ENCODE data around the gene CTU2.

CTU2 gene

GRCh38 chr16:88748364-88748763 lies 42.1 kb downstream of the CTU2 start:
- Mint-ChIP-seq H3K4me3 (no peak overlapping the region), H3K9me3 (no peaks in the 10 kb centered on the region), H3K36me3 (ENCODE audit: low read depth) (no peaks in the 10 kb centered on the region), H3K4me1 (peaks cover 4% of the 10 kb centered on the region), H3K27ac (no peak overlapping the region), H3K27me3 (ENCODE audit: low read depth, poor library complexity) (peaks cover 4% of the 10 kb centered on the region)
- no peak for TF ChIP-seq CTCF (IDR thresholded peaks at IDR 0.05)
- DNase-seq: no peak

DNA sequence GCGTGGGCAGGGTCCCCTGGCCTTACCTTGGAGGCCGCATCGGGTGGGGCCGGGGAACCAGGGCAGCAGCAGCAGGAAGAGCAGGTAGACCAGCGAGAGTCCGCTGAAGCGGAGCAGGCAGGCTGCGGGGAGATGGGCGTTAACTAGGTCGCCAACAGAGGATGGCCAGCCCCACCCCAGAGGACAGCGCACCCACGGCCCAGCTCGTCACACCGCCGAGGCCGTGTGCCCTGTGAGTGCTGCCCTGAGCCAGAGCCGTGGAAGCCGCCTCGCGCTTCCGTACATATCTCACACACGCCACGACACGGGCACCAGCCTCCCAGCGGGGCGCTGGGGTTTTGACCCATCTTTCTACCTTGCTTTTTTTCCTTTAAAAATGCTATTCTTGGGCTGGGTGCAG lies 43.1 kb downstream of the CTU2 start:
- Mint-ChIP-seq H3K9me3 (no peaks in the 10 kb centered on the region), H3K36me3 (ENCODE audit: low read depth) (no peaks in the 10 kb centered on the region), H3K4me3 (no peak overlapping the region), H3K27ac (no peak overlapping the region), H3K4me1 (no peaks in the 10 kb centered on the region), H3K27me3 (ENCODE audit: low read depth, poor library complexity) (peaks cover 4% of the 10 kb centered on the region)
- DNase-seq: no peak
- no peak for TF ChIP-seq CTCF (IDR thresholded peaks at IDR 0.05)

GRCh38 chr16:88750854-88751253 lies 44.6 kb downstream of the CTU2 start:
- Mint-ChIP-seq H3K27me3 (ENCODE audit: low read depth, poor library complexity) (peaks cover 4% of the 10 kb centered on the region), H3K27ac (no peak overlapping the region)
- no peak for DNase-seq

DNA sequence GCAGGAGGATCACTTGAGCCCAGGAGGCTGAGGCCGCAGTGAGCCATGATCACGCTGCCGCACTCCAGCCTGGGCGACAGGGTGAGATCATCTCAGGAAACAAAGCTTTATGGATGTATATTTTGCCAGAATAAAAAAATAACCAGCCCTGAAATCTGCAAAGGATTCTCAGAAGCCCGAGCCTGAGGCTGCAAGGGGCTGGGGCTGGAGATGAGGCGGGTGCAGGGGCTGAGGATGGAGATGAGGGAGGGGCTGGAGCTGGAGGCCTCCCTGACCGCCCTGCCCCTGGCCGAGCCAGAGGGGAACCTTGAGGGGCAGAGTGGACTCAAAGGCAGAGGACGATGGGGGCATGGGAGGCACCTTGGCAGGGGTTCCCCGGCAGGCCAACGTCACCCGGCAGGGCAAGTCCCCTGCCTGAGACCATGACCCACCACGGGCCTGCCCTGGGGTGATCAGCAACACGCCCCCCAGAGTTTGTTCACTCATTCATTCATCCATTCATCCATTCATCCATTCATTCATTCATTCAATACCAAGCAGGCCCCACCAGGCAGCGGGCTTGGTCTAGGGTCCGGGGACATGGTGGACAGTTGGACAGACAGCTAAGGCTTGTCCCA lies 46.2 kb downstream of the CTU2 start:
- no peak for DNase-seq
- Mint-ChIP-seq H3K4me1 (peaks cover 4% of the 10 kb centered on the region), H3K27me3 (ENCODE audit: low read depth, poor library complexity) (peaks cover 14% of the 10 kb centered on the region), H3K27ac (no peak overlapping the region), H3K4me3 (no peak overlapping the region), H3K9me3 (no peaks in the 10 kb centered on the region), H3K36me3 (ENCODE audit: low read depth) (no peaks in the 10 kb centered on the region)
- TF ChIP-seq CTCF (IDR thresholded peaks at IDR 0.05): no peak

More at GRCh38 chr16:88750854-88751253, 44.6 kb downstream of the CTU2 start:
- peaks cover 4% of the 10 kb centered on the region for H3K4me1 Mint-ChIP-seq
- TF ChIP-seq CTCF (IDR thresholded peaks at IDR 0.05): no peak
- no peak overlapping the region for H3K4me3 Mint-ChIP-seq
- no peaks in the 10 kb centered on the region for H3K9me3 Mint-ChIP-seq
- no peaks in the 10 kb centered on the region for H3K36me3 Mint-ChIP-seq (ENCODE audit: low read depth)

DNA sequence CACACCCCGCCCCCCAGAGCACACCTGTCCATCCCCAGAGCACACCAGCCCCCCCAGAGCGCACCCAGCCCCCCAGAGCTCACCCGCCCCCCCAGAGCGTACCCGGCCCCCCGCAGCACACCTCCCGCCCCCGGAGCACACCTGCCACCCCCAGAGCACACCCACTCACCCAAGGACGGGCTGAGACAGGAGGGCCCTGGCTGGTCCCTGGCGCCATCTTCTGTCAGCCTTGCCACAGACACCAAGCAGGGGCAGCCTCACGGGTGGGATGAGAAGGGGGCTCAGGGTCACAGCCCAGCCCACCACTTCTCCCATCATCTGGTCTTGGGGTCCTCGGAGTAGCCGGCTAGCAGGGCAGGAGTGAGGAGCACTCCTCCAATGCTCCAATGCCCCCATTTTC lies 46.9 kb downstream of the CTU2 start:
- no peak overlapping the region for H3K27ac Mint-ChIP-seq
- no peak for DNase-seq
- no peaks in the 10 kb centered on the region for H3K36me3 Mint-ChIP-seq (ENCODE audit: low read depth)
- no peaks in the 10 kb centered on the region for H3K9me3 Mint-ChIP-seq
- no peak overlapping the region for H3K4me3 Mint-ChIP-seq
- no peak for TF ChIP-seq CTCF (IDR thresholded peaks at IDR 0.05)
- H3K27me3 Mint-ChIP-seq (ENCODE audit: low read depth, poor library complexity): peaks cover 12% of the 10 kb centered on the region
- H3K4me1 Mint-ChIP-seq: peaks cover 4% of the 10 kb centered on the region

- H3K27me3 Mint-ChIP-seq (ENCODE audit: low read depth, poor library complexity): peaks cover 12% of the 10 kb centered on the region
- no peak for DNase-seq
- peaks cover 5% of the 10 kb centered on the region for H3K4me1 Mint-ChIP-seq
- H3K9me3 Mint-ChIP-seq: peaks cover 1% of the 10 kb centered on the region
- H3K4me3 Mint-ChIP-seq: no peak overlapping the region
- TF ChIP-seq CTCF (IDR thresholded peaks at IDR 0.05): no peak
- H3K27ac Mint-ChIP-seq: no peak overlapping the region
- no peaks in the 10 kb centered on the region for H3K36me3 Mint-ChIP-seq (ENCODE audit: low read depth)
Measured at GRCh38 chr16:88753602-88754001, 47.3 kb downstream of the CTU2 start.
